B cell (primary cell): ENCODE measurements around the gene MT1A. TPM values are rescaled to one million over a fixed set of nuclear protein-coding genes. Genes with fewer than 3 reads are reported as not detected.

Source experiments
- ATAC-seq: fragments of 200-7000 bp; cut with Tn5 transposase; one replicate; pipeline ENCODE4 v1.10.0; 2021; ENCODE audit warnings: low read depth, mild to moderate bottlenecking, moderate number of reproducible peaks, moderate library complexity
- CTCF ChIA-PET: fragments of 350-600 bp; sonication (Branson Sonifier 250); formaldehyde crosslinking; loops from one replicate; lab custom pipeline; 2021; ENCODE audit warnings: antibody characterized with exemption, inconsistent platforms; lab: Charles Lee
- POLR2A ChIA-PET: fragments of 350-600 bp; sonication (Branson Sonifier 250); formaldehyde crosslinking; loops from one replicate; lab custom pipeline; 2021; ENCODE audit warnings: antibody characterized with exemption; lab: Charles Lee
- DNase-seq: peaks from one replicate; pipeline ENCODE4 v3.0.0; 2013
- H2AFZ ChIP-seq: 2 replicates; pipeline ENCODE4 v1.6.1; 2012; ENCODE audit warnings: mild to moderate bottlenecking, low read depth, low read length; ENCODE audit not compliant: insufficient read depth, poor library complexity, severe bottlenecking
- H3K27ac ChIP-seq, 2 donors: 1 replicate in 1 of 2; 2 replicates in 1 of 2; pipeline ENCODE4 v1.5.1; 2012 to 2013; ENCODE audit warnings: low read length in 2 of 2, mild to moderate bottlenecking in 2 of 2, moderate library complexity in 1 of 2
- H3K27me3 ChIP-seq, 4 experiments: fragments of 200-600 bp in 1 of 4; sonication (generic) in 1 of 4; replicated peaks in 1 of 4; 1 replicate in 2 of 4; 2 replicates in 2 of 4; pipeline versions ENCODE4 v1.6.1 to v1.7.0; 2013 to 2016; ENCODE audit warnings: low read length in 3 of 4, mild to moderate bottlenecking in 2 of 4, mixed read lengths in 1 of 4, moderate library complexity in 1 of 4; ENCODE audit not compliant: insufficient read depth in 4 of 4, control insufficient read depth in 3 of 4; ENCODE audit errors: control extremely low read depth in 1 of 4
- H3K36me3 ChIP-seq, 2 experiments: replicated peaks in 1 of 2; 1 replicate in 1 of 2; 2 replicates in 1 of 2; pipeline versions ENCODE4 v1.6.1 to v1.7.1; 2013; ENCODE audit warnings: low read length in 1 of 2; ENCODE audit not compliant: insufficient read depth in 2 of 2, control insufficient read depth in 1 of 2; ENCODE audit errors: control extremely low read depth in 1 of 2, extremely low read depth in 1 of 2
- H3K4me1 ChIP-seq, 2 donors: fragments of 200-600 bp in 1 of 2; sonication (generic) in 1 of 2; 1 replicate in 1 of 2; 2 replicates in 1 of 2; pipeline versions ENCODE4 v1.5.1 to v1.6.1; 2013 to 2017; ENCODE audit warnings: low read length in 2 of 2; ENCODE audit not compliant: control insufficient read depth in 2 of 2, insufficient read depth in 2 of 2
- H3K4me2 ChIP-seq: replicated peaks from 2 replicates; pipeline ENCODE3; 2012; ENCODE audit warnings: mild to moderate bottlenecking, low read depth, low read length; ENCODE audit not compliant: poor library complexity, severe bottlenecking
- H3K4me3 ChIP-seq, 5 experiments: fragments of 200-600 bp in 1 of 5; sonication (generic) in 1 of 5; 1 replicate in 3 of 5; 2 replicates in 2 of 5; pipeline versions ENCODE4 v1.5.1 to v1.7.0; 2011 to 2016; ENCODE audit warnings: low read length in 4 of 5, mild to moderate bottlenecking in 4 of 5, low read depth in 2 of 5, control low read depth in 1 of 5, moderate library complexity in 1 of 5; ENCODE audit not compliant: insufficient read depth in 1 of 5; ENCODE audit errors: control extremely low read depth in 1 of 5, extremely low read depth in 1 of 5
- H3K79me2 ChIP-seq: fragments of 200-600 bp; sonication (generic); one replicate; pipeline ENCODE4 v1.6.0; 2016; ENCODE audit warnings: low read length; ENCODE audit not compliant: control insufficient read depth, insufficient read depth
- H3K9ac ChIP-seq: fragments of 200-600 bp; sonication (generic); 2 replicates; pipeline ENCODE4 v1.6.1; 2017; ENCODE audit warnings: mild to moderate bottlenecking, low read length, moderate library complexity
- H3K9me3 ChIP-seq, 3 donors: one replicate each; pipeline versions ENCODE4 v1.6.1 to v1.7.1; 2013; ENCODE audit warnings: low read length in 2 of 3; ENCODE audit not compliant: control insufficient read depth in 2 of 3, insufficient read depth in 1 of 3; ENCODE audit errors: control extremely low read depth in 1 of 3
- H4K20me1 ChIP-seq: 2 replicates; pipeline ENCODE4 v1.6.0; 2012; ENCODE audit warnings: mild to moderate bottlenecking, low read length; ENCODE audit not compliant: insufficient read depth, control insufficient read depth, poor library complexity, severe bottlenecking
- H3K27ac Mint-ChIP-seq: one replicate; pipeline ENCODE4 v1.8.0; 2021; ENCODE audit warnings: mixed read lengths
- H3K27me3 Mint-ChIP-seq: one replicate; pipeline ENCODE4 v1.8.0; 2021; ENCODE audit warnings: mixed read lengths
- H3K4me1 Mint-ChIP-seq: one replicate; pipeline ENCODE4 v1.8.0; 2021; ENCODE audit warnings: mixed read lengths
- H3K4me3 Mint-ChIP-seq: one replicate; pipeline ENCODE4 v1.8.0; 2021; ENCODE audit warnings: mixed read lengths
- H3K9me3 Mint-ChIP-seq: one replicate; pipeline ENCODE4 v1.8.0; 2022; ENCODE audit warnings: mixed read lengths; ENCODE audit not compliant: insufficient read depth
- EZH2 ChIP-seq: IDR thresholded peaks from 2 replicates; pipeline ENCODE4 v1.6.1; 2012; ENCODE audit warnings: borderline replicate concordance, low read depth, mild to moderate bottlenecking, moderate library complexity, low read length; ENCODE audit not compliant: insufficient read depth, poor library complexity, severe bottlenecking
- WGBS: methylation state at CpG from one replicate; pipeline ENCODE4 v1.1.5; 2013; ENCODE audit warnings: missing lambda C conversion rate; ENCODE audit not compliant: insufficient coverage; 5-methylcytosine and 5-hydroxymethylcytosine counted together
- intact Hi-C: fragments of 100-400 bp; cut with micrococcal nuclease; formaldehyde crosslinking; loops from one replicate; pipeline ENCODE4 v1.10.0; 2022
- polyA plus RNA-seq: library from polyadenylated mRNA; depleted of rRNA; stranded (reverse); fragments of >200 nt; gene quantifications from 2 replicates; pipeline ENCODE4 v1.2.3, GENCODE V29; 2012
- total RNA-seq, 2 donors: library from RNA; stranded (reverse); fragments of 120-200 nt in 1 of 2; gene quantifications; 1 replicate in 1 of 2; 2 replicates in 1 of 2; pipeline versions ENCODE4 v1.2.3 to v1.2.4, GENCODE V29; 2013 to 2022
- TF ChIP-seq, protein P1 (sequence below): fragments of 200-600 bp; IDR thresholded peaks from one replicate; pipeline ENCODE4 v1.8.0; 2022; ENCODE audit warnings: antibody characterized with exemption, mild to moderate bottlenecking

MT1A gene
- total and polyA plus RNA-seq, 2 donors (not counting 1 experiment from before 2014, with no cell fraction given), result not detected

DNA sequence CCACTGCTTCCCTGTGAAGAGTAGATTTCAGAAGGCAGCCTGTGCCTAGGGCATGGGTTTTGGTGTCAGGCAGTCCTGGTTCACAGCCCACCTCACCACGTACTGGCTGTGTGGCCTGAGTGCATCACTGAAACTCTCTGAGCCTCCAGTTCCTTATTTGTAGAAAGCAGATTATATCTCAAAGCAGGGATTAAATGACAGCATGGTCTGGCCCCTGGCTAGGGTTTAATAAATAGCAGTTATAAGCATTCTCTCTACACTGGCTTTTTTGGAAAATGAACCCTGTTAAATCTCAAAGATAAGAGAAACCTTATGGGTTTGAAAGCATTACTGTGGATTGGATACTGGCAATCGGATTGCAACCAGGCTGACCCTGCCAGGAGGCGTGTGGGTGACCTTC is 8.9 kb upstream of the MT1A start:
- ChIA-PET POLR2A (no interaction called here), CTCF (interaction anchor here (1.3 to 2.2 kb wide), 4 partner anchors 14 to 28 kb away, joined by 4 to 15 read pairs (median 6); partner anchors contain the start of gene MT2A)
- Histone ChIP-seq H3K9me3 (peaks cover 0 to under 1% (median 0%) of the 10 kb centered on the region in 3 donors), H4K20me1 (no peaks in the 10 kb centered on the region), H3K27me3 (peaks cover 0 to 65% (median 36%) of the 10 kb centered on the region in 4 experiments), H3K9ac (no peak overlapping the region), H3K4me3 (no peak overlapping the region), H3K36me3 (no peaks in the 10 kb centered on the region), H2AFZ (no peak overlapping the region), H3K27ac (no peak overlapping the region), H3K79me2 (no peaks in the 10 kb centered on the region), H3K4me1 (peaks cover 35 to 41% of the 10 kb centered on the region in 2 donors), H3K4me2 (no peak overlapping the region)
- WGBS, result 91% methylated on average over 3 of the region's 3 CpGs
- TF ChIP-seq, protein P1, sequence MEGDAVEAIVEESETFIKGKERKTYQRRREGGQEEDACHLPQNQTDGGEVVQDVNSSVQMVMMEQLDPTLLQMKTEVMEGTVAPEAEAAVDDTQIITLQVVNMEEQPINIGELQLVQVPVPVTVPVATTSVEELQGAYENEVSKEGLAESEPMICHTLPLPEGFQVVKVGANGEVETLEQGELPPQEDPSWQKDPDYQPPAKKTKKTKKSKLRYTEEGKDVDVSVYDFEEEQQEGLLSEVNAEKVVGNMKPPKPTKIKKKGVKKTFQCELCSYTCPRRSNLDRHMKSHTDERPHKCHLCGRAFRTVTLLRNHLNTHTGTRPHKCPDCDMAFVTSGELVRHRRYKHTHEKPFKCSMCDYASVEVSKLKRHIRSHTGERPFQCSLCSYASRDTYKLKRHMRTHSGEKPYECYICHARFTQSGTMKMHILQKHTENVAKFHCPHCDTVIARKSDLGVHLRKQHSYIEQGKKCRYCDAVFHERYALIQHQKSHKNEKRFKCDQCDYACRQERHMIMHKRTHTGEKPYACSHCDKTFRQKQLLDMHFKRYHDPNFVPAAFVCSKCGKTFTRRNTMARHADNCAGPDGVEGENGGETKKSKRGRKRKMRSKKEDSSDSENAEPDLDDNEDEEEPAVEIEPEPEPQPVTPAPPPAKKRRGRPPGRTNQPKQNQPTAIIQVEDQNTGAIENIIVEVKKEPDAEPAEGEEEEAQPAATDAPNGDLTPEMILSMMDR, result no peak
- TF ChIP-seq EZH2, result no peak
- no peak overlapping the region for H3K4me3 Mint-ChIP-seq
- ATAC-seq (no peak), DNase-seq (no peak)
- intact Hi-C loops, result no loop called here
- peaks cover 33% of the 10 kb centered on the region for H3K4me1 Mint-ChIP-seq
- H3K9me3 Mint-ChIP-seq, result no peaks in the 10 kb centered on the region
- peaks cover 57% of the 10 kb centered on the region for H3K27me3 Mint-ChIP-seq
- H3K27ac Mint-ChIP-seq, result no peak overlapping the region

DNA sequence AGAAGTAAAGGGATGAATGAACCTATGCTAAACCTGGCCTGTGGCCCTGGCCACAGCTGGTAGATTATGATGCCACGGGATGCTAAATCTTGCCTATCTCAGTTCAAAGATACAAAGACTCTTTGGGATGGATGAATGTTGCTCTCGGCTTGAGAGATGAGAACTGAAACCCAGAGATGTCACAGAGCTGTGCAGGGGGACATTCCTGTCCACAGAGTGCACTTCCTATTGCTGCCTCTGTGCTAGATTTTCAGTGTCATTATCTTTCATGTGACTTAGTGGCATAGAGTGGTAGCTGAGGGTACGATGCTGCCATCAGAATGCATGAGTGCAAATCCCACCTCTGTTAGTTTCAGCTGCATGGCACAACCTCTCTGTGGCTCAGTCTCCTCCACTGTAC is 8.3 kb upstream of the MT1A start:
- 33% methylated on average over 2 of the region's 3 CpGs for WGBS
- Histone ChIP-seq H3K4me3 (no peak overlapping the region), H3K4me1 (peaks cover 37 to 43% of the 10 kb centered on the region in 2 donors), H3K9ac (no peak overlapping the region), H3K9me3 (peaks cover 0 to 4% (median 0%) of the 10 kb centered on the region in 3 donors), H3K4me2 (no peak overlapping the region), H3K27ac (no peak overlapping the region), H2AFZ (no peak overlapping the region), H3K27me3 (peaks cover 0 to 65% (median 36%) of the 10 kb centered on the region in 4 experiments), H3K79me2 (no peaks in the 10 kb centered on the region), H4K20me1 (no peaks in the 10 kb centered on the region), H3K36me3 (no peaks in the 10 kb centered on the region)
- ChIA-PET CTCF (interaction anchor here (1.1 to 2.2 kb wide), 6 partner anchors 13 to 116 kb away, joined by 3 to 15 read pairs (median 4); partner anchors contain the start of gene MT2A), POLR2A (no interaction called here)
- no peaks in the 10 kb centered on the region for H3K9me3 Mint-ChIP-seq
- TF ChIP-seq, protein P1, result no peak
- no peak overlapping the region for H3K27ac Mint-ChIP-seq
- peak overlapping the region; percentile 26 for H3K4me3 Mint-ChIP-seq
- H3K27me3 Mint-ChIP-seq, result peaks cover 59% of the 10 kb centered on the region
- DNase-seq (peak; percentile 69), ATAC-seq (peak; percentile 93)
- intact Hi-C loops, result loop anchor here (2.0 to 10.0 kb wide), 2 partner anchors 21 to 55 kb away; partner anchors contain the start of genes MT1X and MT2A
- peaks cover 34% of the 10 kb centered on the region for H3K4me1 Mint-ChIP-seq
